ENCODE results near the gene CLTA.
"Not testable (repeated sequence)": the region's sequence is repeated elsewhere in the genome, so short reads cannot be mapped to it uniquely, and the experiment has no call there.

DNA sequence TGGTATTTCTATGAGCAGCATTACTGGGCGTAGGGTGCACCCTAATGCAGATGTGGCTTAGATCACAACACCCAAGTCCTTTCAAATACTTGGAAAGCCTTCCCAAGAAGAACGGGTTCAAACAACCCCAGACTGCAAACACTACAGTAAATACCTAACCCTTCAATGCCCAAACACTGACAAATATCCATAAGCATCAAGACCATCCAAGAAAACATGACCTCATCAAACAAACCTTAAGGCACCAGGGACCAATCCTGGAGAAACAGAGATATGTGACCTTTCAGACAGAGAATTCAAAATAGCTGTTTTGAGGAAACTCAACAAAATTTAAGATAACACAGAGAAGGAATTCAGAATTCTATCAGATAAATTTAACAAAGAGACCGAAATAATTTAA is 15.5 kb upstream of the CLTA start:
- TF ChIP-seq, protein P1, sequence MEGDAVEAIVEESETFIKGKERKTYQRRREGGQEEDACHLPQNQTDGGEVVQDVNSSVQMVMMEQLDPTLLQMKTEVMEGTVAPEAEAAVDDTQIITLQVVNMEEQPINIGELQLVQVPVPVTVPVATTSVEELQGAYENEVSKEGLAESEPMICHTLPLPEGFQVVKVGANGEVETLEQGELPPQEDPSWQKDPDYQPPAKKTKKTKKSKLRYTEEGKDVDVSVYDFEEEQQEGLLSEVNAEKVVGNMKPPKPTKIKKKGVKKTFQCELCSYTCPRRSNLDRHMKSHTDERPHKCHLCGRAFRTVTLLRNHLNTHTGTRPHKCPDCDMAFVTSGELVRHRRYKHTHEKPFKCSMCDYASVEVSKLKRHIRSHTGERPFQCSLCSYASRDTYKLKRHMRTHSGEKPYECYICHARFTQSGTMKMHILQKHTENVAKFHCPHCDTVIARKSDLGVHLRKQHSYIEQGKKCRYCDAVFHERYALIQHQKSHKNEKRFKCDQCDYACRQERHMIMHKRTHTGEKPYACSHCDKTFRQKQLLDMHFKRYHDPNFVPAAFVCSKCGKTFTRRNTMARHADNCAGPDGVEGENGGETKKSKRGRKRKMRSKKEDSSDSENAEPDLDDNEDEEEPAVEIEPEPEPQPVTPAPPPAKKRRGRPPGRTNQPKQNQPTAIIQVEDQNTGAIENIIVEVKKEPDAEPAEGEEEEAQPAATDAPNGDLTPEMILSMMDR (conservative IDR thresholded peaks at IDR 0.05; ENCODE audit: low read length), result not testable (repeated sequence)
- not testable (repeated sequence) for TF ChIP-seq EZH2phosphoT487 (IDR thresholded peaks at IDR 0.05; ENCODE audit: borderline replicate concordance, low read depth, low read length)
